Esophagus squamous epithelium (tissue), 5 donors: ENCODE measurements around the gene VCAN. TPM values are rescaled to one million over a fixed set of nuclear protein-coding genes. Genes with fewer than 3 reads are reported as not detected.

Experiments used
- DNase-seq: peaks from one replicate; lab custom pipeline; 2025; lab: John Stamatoyannopoulos, UW
- H3K27ac ChIP-seq, 4 donors: fragments of 200-600 bp; sonication (generic); one replicate each; pipeline ENCODE4 v1.5.1; 2016 to 2019; ENCODE audit warnings: mild to moderate bottlenecking in 1 of 4
- H3K27me3 ChIP-seq, 4 donors: fragments of 200-600 bp; sonication (generic); 1 replicate in 3 of 4; 2 replicates in 1 of 4; pipeline versions ENCODE4 v1.5.1 to v1.6.0; 2017 to 2021; ENCODE audit warnings: antibody characterized with exemption in 1 of 4
- H3K36me3 ChIP-seq, 3 donors: fragments of 200-600 bp; sonication (generic); one replicate each; pipeline ENCODE4 v1.5.1; 2016 to 2019
- H3K4me1 ChIP-seq, 3 donors: fragments of 200-600 bp; sonication (generic); one replicate each; pipeline ENCODE4 v1.5.1; 2017 to 2019
- H3K4me3 ChIP-seq, 4 donors: fragments of 200-600 bp; sonication (generic); 1 replicate in 3 of 4; 2 replicates in 1 of 4; pipeline ENCODE4 v1.5.1; 2016 to 2019; ENCODE audit warnings: mild to moderate bottlenecking in 2 of 4, moderate library complexity in 1 of 4
- H3K9me3 ChIP-seq, 3 donors: fragments of 200-600 bp; sonication (generic); one replicate each; pipeline ENCODE4 v1.5.1; 2016 to 2019
- POLR2A ChIP-seq, 4 donors: fragments of 450-650 bp; IDR thresholded peaks; one replicate each; pipeline ENCODE4 v1.6.1; 2017; ENCODE audit warnings: antibody characterized with exemption in 4 of 4, mild to moderate bottlenecking in 4 of 4, moderate library complexity in 3 of 4
- WGBS, 2 donors: methylation state at CpG; one replicate each; pipeline ENCODE4 v1.1.5; 2018; 5-methylcytosine and 5-hydroxymethylcytosine counted together
- intact Hi-C: fragments of 100-400 bp; cut with DNase I; formaldehyde crosslinking; loops from one replicate; pipeline ENCODE4 v1.15.0; 2022
- total RNA-seq, 4 donors: library from RNA; depleted of rRNA; stranded (reverse); fragments of >200 nt; gene quantifications; one replicate each; pipeline ENCODE4 v1.1.0, GENCODE V29; 2016
- TF ChIP-seq, protein P1 (sequence below), 6 experiments: fragments of 450-650 bp in 4 of 6; fragments of 200-600 bp in 2 of 6; sonication (generic) in 2 of 6; IDR thresholded peaks; one replicate each; pipeline ENCODE4 v1.5.1; 2016 to 2019; ENCODE audit warnings: antibody characterized with exemption in 6 of 6, mild to moderate bottlenecking in 4 of 6, moderate library complexity in 4 of 6
- donor health status: DM: yes; HTN: yes; CAD: no.

Gene VCAN
- total RNA-seq, 4 donors from 2014 or later = 0.30 to 36.1 (median 7.2) TPM

DNA sequence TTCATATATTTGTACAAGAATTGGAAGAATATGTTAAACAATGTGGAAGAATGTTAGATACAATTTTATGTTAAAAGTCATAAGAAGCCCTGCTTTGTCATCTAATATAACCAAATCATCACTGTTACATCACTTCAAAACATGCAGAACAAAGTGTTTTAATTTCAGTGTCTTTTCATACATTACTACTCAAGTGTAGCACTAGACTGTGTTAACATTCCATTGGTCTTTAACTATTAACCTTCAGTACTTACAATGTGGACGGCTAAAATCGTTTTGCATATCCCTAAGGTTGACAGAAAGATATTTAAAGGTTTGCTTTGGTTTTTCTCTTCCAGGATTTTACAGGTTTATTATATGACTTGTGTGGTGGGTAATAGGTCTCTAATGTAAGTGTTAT lies 50.9 kb downstream of the VCAN start:
- TF ChIP-seq, protein P1, sequence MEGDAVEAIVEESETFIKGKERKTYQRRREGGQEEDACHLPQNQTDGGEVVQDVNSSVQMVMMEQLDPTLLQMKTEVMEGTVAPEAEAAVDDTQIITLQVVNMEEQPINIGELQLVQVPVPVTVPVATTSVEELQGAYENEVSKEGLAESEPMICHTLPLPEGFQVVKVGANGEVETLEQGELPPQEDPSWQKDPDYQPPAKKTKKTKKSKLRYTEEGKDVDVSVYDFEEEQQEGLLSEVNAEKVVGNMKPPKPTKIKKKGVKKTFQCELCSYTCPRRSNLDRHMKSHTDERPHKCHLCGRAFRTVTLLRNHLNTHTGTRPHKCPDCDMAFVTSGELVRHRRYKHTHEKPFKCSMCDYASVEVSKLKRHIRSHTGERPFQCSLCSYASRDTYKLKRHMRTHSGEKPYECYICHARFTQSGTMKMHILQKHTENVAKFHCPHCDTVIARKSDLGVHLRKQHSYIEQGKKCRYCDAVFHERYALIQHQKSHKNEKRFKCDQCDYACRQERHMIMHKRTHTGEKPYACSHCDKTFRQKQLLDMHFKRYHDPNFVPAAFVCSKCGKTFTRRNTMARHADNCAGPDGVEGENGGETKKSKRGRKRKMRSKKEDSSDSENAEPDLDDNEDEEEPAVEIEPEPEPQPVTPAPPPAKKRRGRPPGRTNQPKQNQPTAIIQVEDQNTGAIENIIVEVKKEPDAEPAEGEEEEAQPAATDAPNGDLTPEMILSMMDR (IDR thresholded peaks at IDR 0.05) = no peak
- no peak for TF ChIP-seq POLR2A (IDR thresholded peaks at IDR 0.05)
- H3K9me3 ChIP-seq = no peaks in the 10 kb centered on the region
- no peak overlapping the region for H3K27ac ChIP-seq
- H3K4me1 ChIP-seq = no peaks in the 10 kb centered on the region
- H3K36me3 ChIP-seq = no peaks in the 10 kb centered on the region
- 68 to 69% methylated on average over 2 of the region's 2 CpGs for WGBS, 2 donors
- intact Hi-C loops = no loop called here
- no peak overlapping the region for H3K4me3 ChIP-seq
- DNase-seq = no peak
- no peaks in the 10 kb centered on the region for H3K27me3 ChIP-seq

DNA sequence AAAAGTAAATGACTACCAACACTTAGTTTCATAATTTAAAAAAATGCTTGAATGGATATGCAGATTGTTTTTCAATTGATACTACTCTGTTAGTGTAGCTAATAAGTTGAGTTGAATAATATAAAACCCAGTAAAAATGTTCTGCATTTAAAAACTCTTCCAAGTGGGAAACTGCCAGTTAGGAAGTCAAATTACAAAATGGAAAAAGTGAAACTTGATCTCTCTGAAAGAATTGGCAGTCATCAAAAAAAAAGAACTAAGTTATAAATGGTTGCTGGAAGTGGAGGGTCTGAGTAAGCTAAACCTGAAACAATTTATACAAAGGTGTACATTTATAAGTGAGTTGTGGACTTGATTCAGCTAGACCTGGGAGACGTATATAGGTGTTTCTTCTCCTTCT lies 52.4 kb downstream of the VCAN start:
- H3K9me3 ChIP-seq = no peaks in the 10 kb centered on the region
- H3K27ac ChIP-seq = no peak overlapping the region
- intact Hi-C loops = no loop called here
- no peaks in the 10 kb centered on the region for H3K4me1 ChIP-seq
- no peaks in the 10 kb centered on the region for H3K27me3 ChIP-seq
- TF ChIP-seq, protein P1 (IDR thresholded peaks at IDR 0.05) = no peak
- no peak for TF ChIP-seq POLR2A (IDR thresholded peaks at IDR 0.05)
- H3K36me3 ChIP-seq = no peaks in the 10 kb centered on the region
- no peak overlapping the region for H3K4me3 ChIP-seq
- no peak for DNase-seq
- WGBS, 2 donors = 64 to 76% methylated on average over 1 of the region's 1 CpG

DNA sequence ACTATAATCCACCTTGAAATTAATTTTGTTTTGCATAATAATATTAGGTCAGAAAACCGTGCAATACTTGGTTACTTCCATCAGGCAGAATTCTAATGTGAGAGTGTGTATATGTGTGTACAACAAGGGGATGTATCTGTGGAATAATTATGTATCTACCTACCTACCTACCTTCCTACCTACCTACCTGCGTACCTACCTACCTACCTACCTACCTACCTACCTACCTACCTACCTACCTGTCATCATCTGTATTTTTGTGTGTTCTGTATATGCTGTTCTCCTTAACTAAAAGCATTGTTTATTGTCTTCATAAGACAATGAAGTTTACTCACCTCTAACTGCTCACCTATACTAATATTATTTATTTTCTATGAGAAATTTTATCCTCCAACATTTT lies 52.8 kb downstream of the VCAN start:
- intact Hi-C loops = no loop called here
- Histone ChIP-seq H3K4me1 (no peaks in the 10 kb centered on the region), H3K9me3 (no peaks in the 10 kb centered on the region), H3K27me3 (no peaks in the 10 kb centered on the region), H3K36me3 (no peaks in the 10 kb centered on the region), H3K4me3 (no peak overlapping the region), H3K27ac (no peak overlapping the region)
- no peak for DNase-seq
- WGBS, 2 donors = 81 to 90% methylated on average over 2 of the region's 2 CpGs
- no peak for TF ChIP-seq POLR2A (IDR thresholded peaks at IDR 0.05)
- TF ChIP-seq, protein P1 (IDR thresholded peaks at IDR 0.05) = no peak

DNA sequence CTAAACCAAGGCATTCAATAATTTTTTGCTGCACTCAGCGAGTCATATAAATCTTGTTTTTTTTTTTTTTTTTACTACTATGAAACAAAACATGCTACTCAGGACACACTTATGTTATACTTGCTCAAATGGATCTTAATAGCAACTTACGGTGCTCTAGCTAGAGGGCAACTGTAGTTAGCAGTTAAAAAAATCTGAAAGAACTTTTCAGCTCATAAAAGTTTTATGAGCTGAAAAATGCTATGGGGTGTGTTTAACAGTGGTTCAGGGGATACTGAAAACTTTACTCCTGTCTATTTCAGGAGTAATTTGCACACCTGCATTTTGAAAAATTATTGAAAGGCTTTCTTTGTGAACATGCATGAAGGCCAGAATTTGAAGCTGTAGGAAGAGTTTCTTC lies 53.4 kb downstream of the VCAN start:
- no peak overlapping the region for H3K27ac ChIP-seq
- TF ChIP-seq POLR2A (IDR thresholded peaks at IDR 0.05) = no peak
- TF ChIP-seq, protein P1 (IDR thresholded peaks at IDR 0.05) = no peak
- no peaks in the 10 kb centered on the region for H3K4me1 ChIP-seq
- H3K36me3 ChIP-seq = no peaks in the 10 kb centered on the region
- intact Hi-C loops = no loop called here
- no peak overlapping the region for H3K4me3 ChIP-seq
- no peaks in the 10 kb centered on the region for H3K27me3 ChIP-seq
- WGBS, 2 donors = 51 to 53% methylated on average over 2 of the region's 2 CpGs
- no peak for DNase-seq
- H3K9me3 ChIP-seq = no peaks in the 10 kb centered on the region

DNA sequence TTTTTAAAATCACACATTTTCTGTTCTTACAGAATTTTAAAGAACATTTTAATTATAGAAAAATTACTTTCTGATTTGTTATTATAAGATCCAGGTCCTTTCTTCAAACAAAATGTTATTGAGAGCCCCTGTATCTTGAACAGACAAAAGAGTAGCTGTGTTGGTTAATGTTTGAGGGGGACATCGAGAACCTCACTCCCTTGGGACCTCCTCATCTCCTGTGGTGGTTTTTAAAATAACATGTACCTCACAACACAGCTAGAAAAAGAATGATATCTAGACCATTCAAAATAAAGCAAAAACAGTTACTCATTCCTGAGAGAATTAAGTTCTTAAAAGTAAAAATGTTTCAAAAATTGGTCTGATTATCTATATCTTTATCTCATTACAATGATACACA lies 54.7 kb downstream of the VCAN start:
- Histone ChIP-seq H3K9me3 (no peaks in the 10 kb centered on the region), H3K4me1 (no peaks in the 10 kb centered on the region), H3K4me3 (no peak overlapping the region), H3K27ac (no peak overlapping the region), H3K27me3 (no peaks in the 10 kb centered on the region), H3K36me3 (no peaks in the 10 kb centered on the region)
- intact Hi-C loops = no loop called here
- TF ChIP-seq POLR2A (IDR thresholded peaks at IDR 0.05) = no peak
- TF ChIP-seq, protein P1 (IDR thresholded peaks at IDR 0.05) = no peak
- WGBS, 2 donors = 69 to 76% methylated on average over 1 of the region's 1 CpG
- no peak for DNase-seq
